ENCODE data around the gene MLXIPL. TPM values are rescaled to one million over a fixed set of nuclear protein-coding genes. Genes with fewer than 3 reads are reported as not detected.

MLXIPL gene
- total RNA-seq, 1 experiment from 2014 or later, result 6.1 TPM

GRCh38 chr7:73628504-73628903, 4.2 kb upstream of the MLXIPL start:
- no peak overlapping the region for H2BK15ac ChIP-seq (ENCODE audit: low read depth, low read length)
- H2BK120ac ChIP-seq (ENCODE audit: low read depth, low read length, poor library complexity, severe bottlenecking), result no peak overlapping the region
- H4K20me1 ChIP-seq (ENCODE audit: control insufficient read depth, insufficient read depth, insufficient read length), result no peaks in the 10 kb centered on the region
- H4K91ac ChIP-seq (ENCODE audit: insufficient read length, low read depth, low read length), result no peak overlapping the region
- peaks cover 5% of the 10 kb centered on the region for H3K23me2 ChIP-seq (ENCODE audit: insufficient read length, low read depth, low read length, poor library complexity, severe bottlenecking)
- WGBS (ENCODE audit: extremely low coverage, insufficient read length, low lambda C conversion rate), result no CpG with 5 or more reads among the region's 4 CpGs
- no peak overlapping the region for H3K56ac ChIP-seq (ENCODE audit: insufficient read length, low read depth, low read length)
- no peak for TF ChIP-seq CTCF (conservative IDR thresholded peaks at IDR 0.05)
- H3K23ac ChIP-seq (ENCODE audit: insufficient read length, low read depth, low read length), result no peak overlapping the region
- H2AK5ac ChIP-seq (ENCODE audit: insufficient read length, low read length), result no peak overlapping the region
- no peaks in the 10 kb centered on the region for H3K9me3 ChIP-seq (ENCODE audit: control insufficient read depth, low read depth, low read length)
- no peak overlapping the region for H4K5ac ChIP-seq (ENCODE audit: insufficient read length, low read depth, low read length)
- no peak overlapping the region for H2AFZ ChIP-seq (ENCODE audit: low read length)
- H3K9me3 Mint-ChIP-seq, result no peaks in the 10 kb centered on the region; a peak in 1 of 5 replicates
- no peak overlapping the region for H3K27ac Mint-ChIP-seq
- H3K14ac ChIP-seq (ENCODE audit: insufficient read depth, low read length), result no peak overlapping the region
- no peak overlapping the region for H3T11ph ChIP-seq (ENCODE audit: low read length)
- no peak overlapping the region for H3K9ac ChIP-seq (ENCODE audit: extremely low read depth, insufficient read length, low read length)
- no peaks in the 10 kb centered on the region for H3K27me3 ChIP-seq (ENCODE audit: insufficient read depth, low read length)
- no peak overlapping the region for H2BK5ac ChIP-seq (ENCODE audit: insufficient read length, low read length)
- no peak overlapping the region for H3K18ac ChIP-seq (ENCODE audit: insufficient read length, low read depth, low read length)
- no peak for DNase-seq
- no peak overlapping the region; a peak in 1 of 5 replicates for H3K4me3 Mint-ChIP-seq
- no peaks in the 10 kb centered on the region for H3K79me2 ChIP-seq (ENCODE audit: insufficient read depth, low read length)
- H3K36me3 Mint-ChIP-seq (ENCODE audit: insufficient read depth in 1 of 3, low read depth in 3 of 3), result no peaks in the 10 kb centered on the region
- no peaks in the 10 kb centered on the region; the same call in 1 of the 2 replicates for H3K4me1 ChIP-seq (ENCODE audit: insufficient read depth, low read length)
- H3K27ac ChIP-seq (ENCODE audit: insufficient read length, low read depth, low read length), result no peak overlapping the region
- H3K79me1 ChIP-seq (ENCODE audit: insufficient read depth, low read depth, low read length, poor library complexity, severe bottlenecking), result no peaks in the 10 kb centered on the region
- H4K8ac ChIP-seq (replicated peaks; ENCODE audit: insufficient read length, low read depth, low read length), result no peak overlapping the region
- no peak overlapping the region for H2BK20ac ChIP-seq (ENCODE audit: low read depth, low read length, poor library complexity, severe bottlenecking)
- H3K27me3 Mint-ChIP-seq (ENCODE audit: low read depth), result peaks cover 65% of the 10 kb centered on the region
- H3K4me1 Mint-ChIP-seq, result peaks cover 0 to 19% of the 10 kb centered on the region in 2 experiments; a peak in 2 of 4 replicates
- H2BK12ac ChIP-seq (ENCODE audit: insufficient read length, low read depth, low read length), result no peak overlapping the region
- no peak overlapping the region for H3K4me2 ChIP-seq (ENCODE audit: insufficient read depth, insufficient read length, low read length)
- H3K4ac ChIP-seq (ENCODE audit: low read depth, low read length), result no peak overlapping the region

Data from H9 (cell line).